T-helper 17 cell (primary cell): ENCODE data around the gene PTRHD1. TPM values are rescaled to one million over a fixed set of nuclear protein-coding genes. Genes with fewer than 3 reads are reported as not detected.

Source experiments
- ATAC-seq: fragments of 150-1000 bp; cut with Tn5 transposase; 2 replicates; pipeline ENCODE4 v1.10.0; 2021; ENCODE audit warnings: mild to moderate bottlenecking, moderate library complexity
- DNase-seq, 3 donors: peaks; one replicate each; pipeline versions ENCODE4 v3.0.0 to v3.0.0-alpha.2; 2020 to 2021
- H3K9me3 ChIP-seq: one replicate; pipeline ENCODE4 v1.7.0; 2013; ENCODE audit warnings: low read length, mild to moderate bottlenecking; ENCODE audit not compliant: control insufficient read depth, poor library complexity, severe bottlenecking
- H3K27ac Mint-ChIP-seq: one replicate; pipeline ENCODE4 v1.8.0; 2022; ENCODE audit warnings: mild to moderate bottlenecking, moderate library complexity, mixed read lengths
- H3K27me3 Mint-ChIP-seq: one replicate; pipeline ENCODE4 v1.8.0; 2022; ENCODE audit warnings: mixed read lengths
- H3K36me3 Mint-ChIP-seq: one replicate; pipeline ENCODE4 v1.8.0; 2022; ENCODE audit warnings: low read depth, mixed read lengths
- H3K4me1 Mint-ChIP-seq: one replicate; pipeline ENCODE4 v1.8.0; 2022; ENCODE audit warnings: mild to moderate bottlenecking, mixed read lengths
- H3K4me3 Mint-ChIP-seq: one replicate; pipeline ENCODE4 v1.8.0; 2022; ENCODE audit warnings: mild to moderate bottlenecking, moderate library complexity, mixed read lengths
- total RNA-seq, 4 donors: library from RNA in 2 of 4; stranded (reverse) in 2 of 4; gene quantifications; one replicate each; pipeline ENCODE4 v1.2.3 and lab custom pipeline; 2022 to 2026

The PTRHD1 gene
- total RNA-seq, 2 donors from 2014 or later: 19.1 to 21.6 TPM

DNA sequence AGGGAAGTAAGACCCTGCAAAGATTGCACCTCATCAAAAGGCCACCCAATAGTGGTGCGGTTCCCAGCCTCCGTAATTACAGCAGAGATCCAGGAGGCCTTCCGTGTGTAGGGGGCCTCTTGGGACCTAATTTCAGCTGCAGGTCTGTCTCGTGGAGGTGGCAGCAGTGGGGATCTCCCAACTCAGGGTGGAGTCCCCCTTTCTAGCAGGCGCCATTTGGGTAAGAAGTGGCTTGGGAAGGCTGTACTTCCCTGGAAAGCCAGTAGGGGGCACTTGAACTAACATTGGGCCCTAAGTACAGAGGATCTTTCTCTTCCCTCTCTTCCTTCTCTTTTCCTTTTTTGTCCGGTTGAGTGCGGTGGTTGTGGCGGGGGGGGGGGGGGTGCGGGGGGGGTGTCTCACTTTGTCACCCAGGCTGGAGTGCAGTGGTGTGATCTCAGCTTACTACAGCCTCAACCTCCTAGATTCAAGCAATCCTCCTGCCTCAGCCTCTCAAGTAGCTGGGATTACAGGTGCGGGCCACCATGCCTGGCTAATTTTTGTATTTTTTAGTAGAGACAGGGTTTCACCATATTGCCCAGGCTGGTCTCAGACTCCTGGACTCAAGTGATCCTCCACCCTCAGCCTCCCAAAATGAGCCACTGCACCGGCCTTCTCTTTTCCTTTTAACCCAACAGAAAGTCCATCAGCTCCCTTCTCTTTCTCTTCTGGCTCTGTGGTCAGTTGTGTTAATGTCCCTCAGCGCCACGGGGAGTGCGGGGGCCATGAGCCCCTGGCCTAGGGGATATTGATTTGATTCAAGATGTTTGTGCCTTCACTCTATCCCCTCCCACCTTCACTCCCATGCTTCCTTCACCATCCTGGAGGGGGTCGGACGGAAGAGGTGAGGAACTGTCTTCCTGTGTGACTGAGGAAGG is 32.0 kb upstream of the PTRHD1 start:
- H3K4me3 Mint-ChIP-seq: no peak overlapping the region
- no peaks in the 10 kb centered on the region for H3K36me3 Mint-ChIP-seq
- H3K27me3 Mint-ChIP-seq: no peaks in the 10 kb centered on the region
- no peaks in the 10 kb centered on the region for H3K9me3 ChIP-seq
- H3K27ac Mint-ChIP-seq: peak overlapping the region; percentile 84
- H3K4me1 Mint-ChIP-seq: peaks cover 15% of the 10 kb centered on the region
- ATAC-seq: peak; percentile 46
- no peak for DNase-seq

DNA sequence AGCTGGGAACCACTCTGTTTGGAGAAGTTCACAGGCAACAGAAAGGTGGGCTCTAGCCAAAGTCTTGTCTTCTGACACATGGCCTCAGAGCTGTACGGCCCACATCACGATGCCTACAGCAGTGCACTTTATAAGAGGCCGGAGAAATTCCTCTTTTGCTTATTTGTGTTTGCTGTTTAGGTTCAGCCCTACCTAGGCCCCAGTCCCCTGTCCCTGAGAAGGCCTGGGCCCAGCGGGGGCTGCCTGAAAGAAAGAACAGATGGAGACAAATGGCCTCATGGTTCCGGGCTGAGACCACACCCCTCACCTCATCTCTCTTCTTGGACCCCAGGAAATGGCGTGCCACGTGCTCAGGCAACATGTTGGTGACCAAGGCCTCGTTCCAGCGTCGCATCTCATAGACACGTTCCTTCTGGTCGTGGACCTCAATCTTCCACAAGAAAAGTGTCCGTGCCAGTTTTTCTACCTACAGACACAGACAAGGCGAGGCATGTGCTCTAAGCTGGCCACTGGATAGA is 30.9 kb upstream of the PTRHD1 start:
- Mint-ChIP-seq H3K4me1 (peaks cover 15% of the 10 kb centered on the region), H3K36me3 (no peaks in the 10 kb centered on the region), H3K27ac (peak overlapping the region; percentile 72), H3K27me3 (no peaks in the 10 kb centered on the region), H3K4me3 (no peak overlapping the region)
- H3K9me3 ChIP-seq: no peaks in the 10 kb centered on the region
- ATAC-seq (no peak), DNase-seq (no peak)

DNA sequence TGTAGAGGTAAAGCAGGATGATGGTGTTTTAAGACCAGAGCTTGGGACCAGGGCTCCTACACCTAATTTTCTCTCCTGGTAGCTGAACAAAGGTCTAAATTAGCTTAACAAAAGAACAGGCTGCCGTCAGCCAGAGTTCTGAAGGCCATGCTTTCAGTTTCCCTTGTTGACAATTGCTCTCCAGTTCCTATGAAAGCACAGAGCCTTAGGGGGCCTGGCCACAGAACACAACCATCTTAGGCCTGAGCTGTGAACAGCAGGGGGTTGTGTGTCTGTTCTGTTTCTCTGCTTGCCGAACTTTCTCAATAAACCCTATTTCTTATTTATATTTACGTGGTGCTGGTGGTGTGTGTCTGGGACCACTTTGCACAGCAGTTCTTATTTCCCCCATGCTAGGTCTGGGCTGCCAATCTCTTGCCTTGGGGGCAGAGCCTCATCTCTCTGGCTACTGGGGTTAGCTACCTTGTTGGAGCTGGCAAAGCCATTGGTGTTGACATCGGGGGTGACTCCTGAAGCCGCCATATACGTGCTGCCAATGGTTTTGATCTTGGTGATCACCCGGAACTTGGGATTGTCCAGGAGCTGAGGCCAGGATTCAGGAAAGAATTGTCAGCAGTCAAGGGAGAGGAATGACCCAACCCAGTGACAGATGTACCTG is 29.0 kb upstream of the PTRHD1 start:
- no peak overlapping the region for H3K4me3 Mint-ChIP-seq
- DNase-seq: no peak
- H3K27ac Mint-ChIP-seq: peak overlapping the region; percentile 29
- H3K36me3 Mint-ChIP-seq: no peaks in the 10 kb centered on the region
- no peak for ATAC-seq
- no peaks in the 10 kb centered on the region for H3K9me3 ChIP-seq
- no peaks in the 10 kb centered on the region for H3K27me3 Mint-ChIP-seq
- H3K4me1 Mint-ChIP-seq: peaks cover 10% of the 10 kb centered on the region

DNA sequence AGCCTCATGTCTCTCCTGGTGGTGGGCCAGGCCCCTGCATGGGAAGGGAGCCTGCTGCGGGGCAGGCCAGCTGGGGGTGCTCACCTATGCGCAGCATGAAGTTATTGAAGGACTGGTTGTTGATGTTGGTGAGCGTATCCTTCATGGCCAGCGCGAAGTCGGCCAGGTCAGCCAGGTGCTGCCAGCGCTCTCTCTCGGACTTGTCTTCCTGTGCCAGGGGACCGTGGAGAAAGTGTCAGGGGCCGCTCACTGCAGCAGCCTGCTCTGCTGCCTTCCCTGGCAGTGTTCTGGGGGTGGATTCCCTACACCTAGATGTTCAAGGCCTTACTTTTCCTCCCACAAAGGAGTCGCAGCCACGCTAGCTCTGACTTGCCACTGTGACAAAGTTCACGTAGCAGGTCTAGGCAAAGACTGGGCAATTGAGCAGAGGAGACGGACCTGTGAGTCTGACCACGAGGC is 28.3 kb upstream of the PTRHD1 start:
- Mint-ChIP-seq H3K4me1 (peaks cover 7% of the 10 kb centered on the region), H3K27ac (peak overlapping the region; percentile 29), H3K27me3 (no peaks in the 10 kb centered on the region), H3K4me3 (no peak overlapping the region), H3K36me3 (no peaks in the 10 kb centered on the region)
- no peaks in the 10 kb centered on the region for H3K9me3 ChIP-seq
- DNase-seq (no peak), ATAC-seq (no peak)

DNA sequence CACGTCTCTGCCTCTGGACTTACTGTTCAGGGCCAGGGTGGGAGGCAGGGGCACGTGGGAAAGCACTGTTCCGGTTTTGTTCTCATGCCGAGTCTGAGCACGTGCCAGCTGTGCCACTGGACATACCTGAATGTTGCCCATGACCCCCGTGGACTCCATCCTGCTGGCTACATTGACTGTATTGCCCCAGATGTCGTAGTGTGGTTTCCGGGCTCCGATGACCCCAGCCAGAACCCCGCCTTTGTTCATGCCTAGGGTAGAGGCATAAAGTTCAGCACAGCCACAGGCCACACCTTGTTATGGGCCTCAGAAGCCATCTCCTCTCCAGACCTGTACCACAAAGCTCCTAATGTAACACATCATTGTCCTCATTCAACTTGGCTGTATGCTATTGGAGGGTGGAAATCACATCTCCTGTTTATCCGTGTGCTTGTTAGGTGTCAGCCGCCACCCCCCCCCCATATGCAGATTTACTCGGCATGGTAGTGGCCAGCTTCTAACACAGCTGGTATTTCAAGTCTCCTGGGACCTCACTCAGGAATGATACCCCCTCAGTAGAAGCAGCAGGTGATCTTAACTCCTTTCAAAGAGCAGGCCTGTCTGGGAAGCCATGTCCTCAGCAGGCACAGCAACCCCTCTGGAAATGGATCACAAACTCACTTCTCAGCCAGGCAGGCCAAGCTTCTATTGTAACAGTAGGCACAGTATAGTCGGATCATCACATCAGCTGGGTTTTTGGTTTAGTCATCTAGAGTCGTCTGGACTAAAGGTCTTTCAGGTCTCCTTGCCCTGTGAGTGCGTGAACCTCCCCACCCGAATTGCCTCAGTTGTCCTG is 27.6 kb upstream of the PTRHD1 start:
- H3K9me3 ChIP-seq: no peaks in the 10 kb centered on the region
- Mint-ChIP-seq H3K27ac (peak overlapping the region; percentile 66), H3K4me1 (peaks cover 3% of the 10 kb centered on the region), H3K36me3 (no peaks in the 10 kb centered on the region), H3K4me3 (no peak overlapping the region), H3K27me3 (no peaks in the 10 kb centered on the region)
- DNase-seq: no peak
- ATAC-seq: no peak

- Mint-ChIP-seq H3K4me3 (no peak overlapping the region), H3K27me3 (no peaks in the 10 kb centered on the region), H3K36me3 (no peaks in the 10 kb centered on the region), H3K4me1 (no peaks in the 10 kb centered on the region), H3K27ac (no peak overlapping the region)
- no peaks in the 10 kb centered on the region for H3K9me3 ChIP-seq
- ATAC-seq: no peak
- DNase-seq: no peak
Observed at GRCh38 chr2:24820175-24820513, 27.0 kb upstream of the PTRHD1 start.

DNA sequence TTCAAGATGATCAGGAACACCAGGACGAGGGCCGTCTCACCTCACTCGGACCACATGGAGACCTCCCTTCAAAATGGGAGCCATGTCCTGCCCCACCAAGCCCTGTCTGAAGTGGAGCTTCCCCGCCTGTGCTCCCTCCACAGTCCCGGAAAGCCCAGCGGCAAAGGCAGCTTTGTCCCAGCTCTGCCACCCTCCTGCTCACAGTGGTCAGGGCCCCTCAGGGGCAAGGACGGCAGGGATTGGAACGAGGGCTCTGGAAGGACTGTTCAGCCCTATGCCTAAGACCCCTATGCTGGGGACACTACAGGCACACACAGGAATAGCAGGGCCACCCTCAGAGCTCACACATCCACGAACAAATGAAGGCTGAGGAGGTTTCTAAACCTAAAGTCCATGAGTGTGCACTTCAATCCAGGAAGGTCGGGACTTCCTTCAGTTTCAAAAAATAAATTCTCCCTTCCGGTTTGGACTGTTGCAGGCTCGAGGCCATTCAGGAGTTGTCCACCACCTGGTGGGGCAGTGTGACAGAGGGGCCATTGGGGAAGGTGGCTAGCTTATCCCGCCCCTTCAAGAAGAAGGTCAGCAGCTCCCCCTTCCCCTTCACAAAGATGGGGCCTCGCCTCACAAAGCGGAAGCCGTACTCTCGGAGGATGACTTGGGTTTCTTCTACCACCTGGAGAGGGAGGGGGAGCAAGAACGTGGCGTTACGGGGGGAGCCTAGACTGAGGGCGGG is 26.4 kb upstream of the PTRHD1 start:
- ATAC-seq: no peak
- H3K9me3 ChIP-seq: no peaks in the 10 kb centered on the region
- Mint-ChIP-seq H3K4me3 (no peak overlapping the region), H3K27me3 (no peaks in the 10 kb centered on the region), H3K36me3 (no peaks in the 10 kb centered on the region), H3K4me1 (no peaks in the 10 kb centered on the region), H3K27ac (no peak overlapping the region)
- no peak for DNase-seq

- no peak for DNase-seq
- peaks cover 5% of the 10 kb centered on the region for H3K4me1 Mint-ChIP-seq
- ATAC-seq: no peak
Observed at GRCh38 chr2:24818721-24819167, 25.6 kb upstream of the PTRHD1 start.

GRCh38 chr2:24816884-24817283 is 23.7 kb upstream of the PTRHD1 start:
- H3K4me1 Mint-ChIP-seq: peaks cover 8% of the 10 kb centered on the region
- H3K27me3 Mint-ChIP-seq: no peaks in the 10 kb centered on the region
- no peak overlapping the region for H3K27ac Mint-ChIP-seq
- no peak overlapping the region for H3K4me3 Mint-ChIP-seq
- H3K36me3 Mint-ChIP-seq: no peaks in the 10 kb centered on the region
- H3K9me3 ChIP-seq: no peaks in the 10 kb centered on the region
- DNase-seq (no peak), ATAC-seq (no peak)

More at GRCh38 chr2:24818721-24819167, 25.6 kb upstream of the PTRHD1 start:
- no peak overlapping the region for H3K4me3 Mint-ChIP-seq
- H3K27me3 Mint-ChIP-seq: no peaks in the 10 kb centered on the region
- H3K36me3 Mint-ChIP-seq: no peaks in the 10 kb centered on the region
- no peak overlapping the region for H3K27ac Mint-ChIP-seq
- H3K9me3 ChIP-seq: no peaks in the 10 kb centered on the region

DNA sequence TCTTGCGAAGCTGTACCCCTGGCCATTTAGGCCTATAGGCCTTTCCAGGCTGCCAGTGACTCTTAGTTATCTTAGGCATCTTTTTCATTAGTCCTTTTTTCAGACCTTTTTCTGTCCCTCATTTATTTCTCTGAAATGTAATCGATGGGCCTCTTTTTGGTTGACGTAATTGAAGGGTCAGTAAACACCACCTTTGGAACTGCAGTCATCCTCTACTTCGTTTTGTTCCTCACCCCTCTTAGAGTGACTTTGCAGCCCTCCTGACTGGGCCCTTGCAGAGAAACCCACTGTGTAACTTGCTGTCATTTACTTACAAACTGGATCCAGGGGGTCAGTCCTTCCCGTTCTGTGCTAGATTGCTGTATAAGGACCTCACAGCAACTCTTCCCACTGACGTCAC is 23.2 kb upstream of the PTRHD1 start:
- Mint-ChIP-seq H3K36me3 (no peaks in the 10 kb centered on the region), H3K27me3 (no peaks in the 10 kb centered on the region), H3K4me3 (no peak overlapping the region), H3K27ac (no peak overlapping the region), H3K4me1 (peaks cover 8% of the 10 kb centered on the region)
- ATAC-seq (no peak), DNase-seq (no peak)
- H3K9me3 ChIP-seq: no peaks in the 10 kb centered on the region

GRCh38 chr2:24815171-24815570 is 22.0 kb upstream of the PTRHD1 start:
- H3K4me1 Mint-ChIP-seq: peaks cover 8% of the 10 kb centered on the region
- H3K4me3 Mint-ChIP-seq: no peak overlapping the region
- H3K27ac Mint-ChIP-seq: no peak overlapping the region
- H3K36me3 Mint-ChIP-seq: no peaks in the 10 kb centered on the region
- H3K9me3 ChIP-seq: no peaks in the 10 kb centered on the region
- DNase-seq (no peak), ATAC-seq (no peak)
- H3K27me3 Mint-ChIP-seq: no peaks in the 10 kb centered on the region

DNA sequence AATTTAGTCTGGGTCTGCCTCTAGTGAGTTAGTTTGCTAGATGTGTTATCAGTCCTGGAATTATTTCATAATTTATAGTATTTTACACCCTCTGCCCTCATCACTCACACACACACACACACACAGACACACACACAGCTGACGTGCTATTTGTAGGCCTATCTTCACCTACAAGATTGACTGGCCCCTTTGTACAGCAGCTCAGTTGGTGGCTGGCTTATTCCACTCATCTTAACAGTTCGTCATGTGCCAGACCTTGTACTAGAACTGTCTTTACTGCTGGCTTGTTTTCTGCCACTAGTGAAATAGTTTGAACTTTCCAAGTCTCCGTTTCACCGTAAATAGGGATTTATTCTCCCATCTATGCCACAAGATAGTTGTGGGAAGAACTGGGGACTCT is 21.3 kb upstream of the PTRHD1 start:
- Mint-ChIP-seq H3K27me3 (no peaks in the 10 kb centered on the region), H3K4me1 (peaks cover 9% of the 10 kb centered on the region), H3K27ac (no peak overlapping the region), H3K36me3 (no peaks in the 10 kb centered on the region), H3K4me3 (no peak overlapping the region)
- no peaks in the 10 kb centered on the region for H3K9me3 ChIP-seq
- no peak for DNase-seq
- no peak for ATAC-seq
